Urinary bladder (tissue), 4 donors: ENCODE results near the gene ASXL2. TPM values are rescaled to one million over a fixed set of nuclear protein-coding genes. Genes with fewer than 3 reads are reported as not detected.
"Not testable (repeated sequence)": the region's sequence is repeated elsewhere in the genome, so short reads cannot be mapped to it uniquely, and the experiment has no call there.

Experiments used
- DNase-seq: peaks from one replicate; pipeline ENCODE4 v3.0.0-alpha.2; 2015; ENCODE audit errors: extremely low spot score
- H3K27ac ChIP-seq: one replicate; pipeline ENCODE4 v1.5.1; 2013; ENCODE audit warnings: low read depth, mild to moderate bottlenecking, moderate library complexity
- H3K36me3 ChIP-seq: one replicate; pipeline ENCODE4 v1.6.1; 2013; ENCODE audit warnings: mild to moderate bottlenecking, moderate library complexity; ENCODE audit not compliant: insufficient read depth
- H3K4me1 ChIP-seq: one replicate; pipeline ENCODE4 v1.6.1; 2013; ENCODE audit warnings: mild to moderate bottlenecking, moderate library complexity; ENCODE audit not compliant: insufficient read depth
- H3K4me3 ChIP-seq: one replicate; pipeline ENCODE4 v1.5.1; 2013; ENCODE audit warnings: low read depth, low read length
- WGBS: extraction: QIAGEN DNeasy Blood & Tissue Kit; methylation state at CpG from one replicate; pipeline ENCODE4 v1.1.7; 2013; 5-methylcytosine and 5-hydroxymethylcytosine counted together
- polyA plus RNA-seq: library from polyadenylated mRNA; stranded (reverse); fragments of 200-250 nt; gene quantifications from one replicate; pipeline ENCODE4 v1.2.3, GENCODE V29; 2013
- total RNA-seq: library from RNA; depleted of rRNA; stranded (reverse); fragments of >200 nt; gene quantifications from one replicate; pipeline ENCODE4 v1.2.3, GENCODE V29; 2014
- donor health status: healthy with polysubstance abuse.
- donor health status: healthy.

ASXL2 gene
- 13.2 TPM for total RNA-seq
- polyA plus RNA-seq: 8.6 TPM

GRCh38 chr2:25878361-25879132, at the start of gene ASXL2:
Gene ASXL2, minus strand, starts transcription at chr2:25878487. Its CDS starts 265 bp downstream, at chr2:25878222.
- WGBS: under 1% methylated on average over 56 of the region's 56 CpGs
- Histone ChIP-seq H3K4me3 (peak within 1 kb of the TSS; percentile 62), H3K27ac (peak within 1 kb of the TSS; percentile 75), H3K36me3 (no peaks in the 10 kb centered on the region), H3K4me1 (no peaks in the 10 kb centered on the region)
- DNase-seq: peak; percentile 87

DNA sequence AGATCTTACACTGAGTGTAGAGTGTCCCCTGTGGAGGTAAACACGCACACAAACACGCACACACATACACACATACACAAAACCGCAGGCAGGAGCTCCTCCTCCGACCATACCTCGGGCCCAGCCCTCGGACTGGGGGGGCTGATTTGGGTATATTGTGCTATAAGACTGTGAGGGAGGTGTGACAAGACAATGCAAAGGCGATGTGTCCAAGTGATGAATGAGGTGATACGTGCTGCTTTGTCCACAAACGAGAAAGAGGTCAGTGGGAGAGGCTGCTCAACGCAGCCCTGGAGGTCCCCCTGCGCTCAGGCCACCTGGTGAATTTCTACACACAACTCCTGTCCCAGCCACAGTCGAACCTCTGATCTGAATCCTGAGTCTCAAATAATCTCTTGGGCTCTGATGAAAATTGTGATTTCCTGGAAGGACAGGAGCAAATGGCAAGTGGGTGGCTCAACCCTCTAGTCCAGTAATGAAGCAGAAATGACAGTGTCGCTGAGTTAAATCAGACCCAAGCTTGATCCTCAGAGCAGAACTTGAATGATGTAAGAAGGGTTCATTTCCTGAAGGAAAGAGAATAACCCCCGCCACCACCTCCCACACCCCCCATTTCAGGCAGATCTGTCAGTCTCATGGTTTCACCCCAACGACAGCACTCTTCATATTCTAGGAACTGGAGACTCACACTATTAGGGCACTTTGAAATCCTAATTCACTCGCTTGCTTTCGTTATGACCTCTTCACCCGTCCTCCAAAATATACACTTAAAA, 48.9 kb upstream of the ASXL2 start:
- H3K36me3 ChIP-seq: no peaks in the 10 kb centered on the region
- H3K4me3 ChIP-seq: no peak overlapping the region
- 80% methylated on average over 18 of the region's 18 CpGs for WGBS
- H3K27ac ChIP-seq: no peak overlapping the region
- no peaks in the 10 kb centered on the region for H3K4me1 ChIP-seq
- no peak for DNase-seq

GRCh38 chr2:25922501-25922900, 44.2 kb upstream of the ASXL2 start:
- H3K4me3 ChIP-seq: no peak overlapping the region
- H3K36me3 ChIP-seq: no peaks in the 10 kb centered on the region
- no peaks in the 10 kb centered on the region for H3K4me1 ChIP-seq
- WGBS: 81% methylated on average over 2 of the region's 2 CpGs
- H3K27ac ChIP-seq: no peak overlapping the region
- DNase-seq: no peak

DNA sequence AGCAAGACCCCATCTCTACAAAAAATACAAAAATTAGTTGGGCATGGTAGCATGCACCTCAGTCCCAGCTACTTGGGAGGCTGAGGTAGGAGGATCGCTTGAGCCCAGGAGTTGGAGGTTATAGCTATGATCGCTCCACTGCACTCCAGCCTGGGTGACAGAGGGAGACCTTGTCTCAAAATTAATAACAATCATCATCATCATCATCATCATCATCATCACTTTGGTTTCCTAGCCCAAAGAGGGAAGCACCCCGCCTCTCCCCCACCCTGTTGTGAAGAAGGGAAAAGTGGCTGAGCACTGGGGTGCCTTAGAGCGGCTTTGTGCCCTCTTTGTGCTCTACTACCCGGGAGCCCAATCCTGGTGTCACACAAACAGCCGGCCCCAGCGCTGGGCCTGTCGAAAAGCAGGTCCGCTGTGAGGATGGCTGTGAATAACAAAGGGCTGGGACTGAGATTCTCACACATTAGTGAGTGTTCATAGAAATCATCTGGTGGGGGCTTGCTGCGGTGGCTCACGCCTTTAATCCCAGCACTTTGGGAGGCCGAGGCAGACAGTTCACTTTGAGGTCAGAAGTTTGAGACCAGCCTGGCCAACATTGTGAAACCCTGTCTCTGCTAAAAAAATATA, 42.6 kb upstream of the ASXL2 start:
- Histone ChIP-seq H3K4me3 (no peak overlapping the region), H3K27ac (no peak overlapping the region), H3K36me3 (no peaks in the 10 kb centered on the region), H3K4me1 (no peaks in the 10 kb centered on the region)
- no peak for DNase-seq
- WGBS: 78% methylated on average over 12 of the region's 12 CpGs

- Histone ChIP-seq H3K36me3 (no peaks in the 10 kb centered on the region), H3K4me1 (no peaks in the 10 kb centered on the region), H3K27ac (no peak overlapping the region), H3K4me3 (no peak overlapping the region)
- no peak for DNase-seq
- 70% methylated on average over 5 of the region's 5 CpGs for WGBS
These were observed 42.0 kb upstream of the ASXL2 start for GRCh38 chr2:25920336-25920735.

DNA sequence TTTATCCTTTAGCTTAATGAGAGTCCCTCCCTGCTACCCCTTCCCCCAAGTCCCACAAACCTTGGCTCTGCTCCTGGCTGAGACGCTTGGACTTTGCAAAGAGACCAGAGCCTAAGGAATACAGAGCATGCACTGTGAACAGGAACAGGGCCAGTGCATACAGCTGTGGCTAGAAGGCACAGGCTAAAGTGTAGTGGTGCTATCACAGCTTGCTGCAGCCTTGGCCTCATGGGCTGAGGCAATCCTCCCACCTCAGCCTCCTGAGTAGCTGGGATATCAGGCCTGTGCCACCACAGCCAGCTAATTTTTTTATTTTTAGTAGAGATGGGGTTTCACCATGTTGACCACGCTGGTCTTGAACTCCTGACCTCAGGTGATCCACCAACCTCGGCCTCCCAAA, 39.5 kb upstream of the ASXL2 start:
- H3K36me3 ChIP-seq: no peaks in the 10 kb centered on the region
- 86% methylated on average over 3 of the region's 3 CpGs for WGBS
- no peak overlapping the region for H3K27ac ChIP-seq
- H3K4me3 ChIP-seq: no peak overlapping the region
- no peak for DNase-seq
- no peaks in the 10 kb centered on the region for H3K4me1 ChIP-seq

DNA sequence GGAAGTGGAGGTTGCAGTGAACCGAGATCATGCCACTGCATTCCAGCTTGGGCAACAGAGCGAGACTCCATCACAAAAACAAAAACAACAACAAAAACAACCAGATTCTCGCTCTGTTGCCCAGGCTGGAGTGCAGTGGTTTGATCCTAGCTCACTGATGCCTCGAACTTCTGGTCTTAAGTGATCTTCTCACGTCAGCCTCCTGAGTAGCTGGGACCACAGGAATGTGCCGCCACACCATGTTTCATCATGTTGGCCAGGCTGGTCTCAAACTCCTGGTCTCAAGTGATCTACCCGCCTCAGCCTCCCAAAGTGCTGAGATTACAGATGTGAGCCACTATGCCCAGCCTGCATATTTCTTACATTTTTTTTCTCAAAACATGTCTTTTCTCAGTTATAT, 39.1 kb upstream of the ASXL2 start:
- not testable (repeated sequence) for H3K4me3 ChIP-seq, H3K27ac ChIP-seq, H3K36me3 ChIP-seq, H3K4me1 ChIP-seq, DNase-seq
- 87% methylated on average over 7 of the region's 7 CpGs for WGBS

GRCh38 chr2:25915944-25916772, 37.9 kb upstream of the ASXL2 start:
- WGBS: 45% methylated on average over 16 of the region's 16 CpGs
- not testable (repeated sequence) for H3K27ac ChIP-seq, DNase-seq, H3K4me1 ChIP-seq, H3K4me3 ChIP-seq, H3K36me3 ChIP-seq

- not testable (repeated sequence) for H3K27ac ChIP-seq, H3K4me3 ChIP-seq, H3K36me3 ChIP-seq, DNase-seq, H3K4me1 ChIP-seq
- 97% methylated on average over 33 of the region's 33 CpGs for WGBS
These were observed 37.1 kb upstream of the ASXL2 start for GRCh38 chr2:25915411-25915810.

GRCh38 chr2:25913696-25913973, 35.3 kb upstream of the ASXL2 start:
- WGBS: 84% methylated on average over 9 of the region's 9 CpGs
- DNase-seq, H3K4me3 ChIP-seq, H3K4me1 ChIP-seq, H3K27ac ChIP-seq, H3K36me3 ChIP-seq: not testable (repeated sequence)

DNA sequence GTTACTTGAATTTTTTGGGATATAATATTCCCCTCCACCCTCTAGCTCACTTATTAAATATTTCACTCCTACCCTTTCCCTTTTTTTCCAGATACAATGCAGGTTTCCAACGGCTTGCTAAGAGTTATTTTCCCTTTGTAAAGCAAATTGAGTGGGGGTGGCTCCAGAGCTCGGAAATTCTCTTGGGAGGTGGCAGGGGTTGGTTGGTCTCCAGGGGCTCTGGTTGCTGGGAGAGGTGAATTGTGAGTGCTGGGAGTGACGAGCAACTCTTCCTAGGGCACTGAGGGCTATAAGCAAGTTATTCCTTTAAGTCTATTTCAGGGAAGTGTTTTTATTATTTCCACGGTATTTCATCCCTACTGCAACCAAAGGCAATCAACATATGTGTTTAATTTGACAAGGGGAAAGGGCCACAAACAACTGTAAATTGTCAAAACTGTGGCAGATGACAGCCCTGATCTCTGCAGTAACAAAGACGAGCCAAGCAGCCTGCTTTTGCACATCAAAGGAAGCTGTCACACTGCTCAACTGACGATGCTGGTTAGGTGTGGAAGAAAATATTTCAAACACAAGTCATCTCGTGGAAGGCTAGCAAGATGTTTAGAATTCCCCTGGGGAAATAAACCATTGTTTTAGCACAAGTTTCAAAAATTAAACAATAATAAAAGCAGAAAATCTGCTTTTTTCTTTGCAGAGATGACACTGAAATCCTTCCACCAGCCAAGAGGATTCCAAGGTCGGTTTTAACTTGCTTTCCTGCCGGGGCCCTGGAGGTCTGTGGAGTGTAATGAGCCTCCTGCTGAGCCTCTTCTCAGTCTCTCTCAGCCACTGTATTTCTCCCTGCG, 34.8 kb upstream of the ASXL2 start:
- no peak for DNase-seq
- Histone ChIP-seq H3K4me3 (no peak overlapping the region), H3K27ac (no peak overlapping the region), H3K4me1 (no peaks in the 10 kb centered on the region), H3K36me3 (no peaks in the 10 kb centered on the region)
- WGBS: 20% methylated on average over 10 of the region's 10 CpGs

GRCh38 chr2:25909574-25909973, 31.3 kb upstream of the ASXL2 start:
- 70% methylated on average over 5 of the region's 5 CpGs for WGBS
- H3K27ac ChIP-seq, H3K4me3 ChIP-seq, H3K36me3 ChIP-seq, H3K4me1 ChIP-seq, DNase-seq: not testable (repeated sequence)

DNA sequence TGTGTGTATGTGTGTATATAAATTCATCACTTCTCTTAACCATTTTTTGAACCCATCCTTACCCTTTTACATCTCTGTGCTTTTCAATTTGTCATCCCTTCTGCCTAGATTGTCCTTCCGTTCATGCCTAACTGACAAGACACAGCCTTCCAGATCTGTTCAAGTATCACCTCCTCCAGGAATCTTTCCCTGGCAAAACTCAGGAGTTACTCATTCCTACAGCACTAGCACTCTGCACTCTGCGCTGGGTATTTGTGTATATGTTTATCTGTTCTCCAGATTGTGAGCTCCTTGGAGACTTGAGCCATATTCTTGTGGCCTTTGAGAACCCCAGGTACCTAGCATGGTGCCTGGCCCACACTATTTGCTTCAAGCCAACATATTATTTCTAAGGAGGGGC, 26.8 kb upstream of the ASXL2 start:
- Histone ChIP-seq H3K4me1 (no peaks in the 10 kb centered on the region), H3K4me3 (no peak overlapping the region), H3K36me3 (no peaks in the 10 kb centered on the region), H3K27ac (no peak overlapping the region)
- DNase-seq: no peak
- 62% methylated on average over 2 of the region's 2 CpGs for WGBS
